GM23248 (cell line): ENCODE results near the gene ANKRD53. TPM values are rescaled to one million over a fixed set of nuclear protein-coding genes. Genes with fewer than 3 reads are reported as not detected.
"Not testable (repeated sequence)": the region's sequence is repeated elsewhere in the genome, so short reads cannot be mapped to it uniquely, and the experiment has no call there.

Source experiments
- DNase-seq: peaks from one replicate; pipeline ENCODE4 v3.0.0-alpha.2; 2015
- H2AFZ ChIP-seq: fragments of 200-600 bp; sonication (generic); 2 replicates; pipeline ENCODE4 v1.6.1; 2016; ENCODE audit warnings: antibody characterized with exemption
- H3F3A ChIP-seq: fragments of 200-600 bp; sonication (generic); 2 replicates; pipeline ENCODE4 v1.6.1; 2016; ENCODE audit warnings: mild to moderate bottlenecking, antibody characterized with exemption, mixed run types; ENCODE audit not compliant: insufficient read depth
- H3K27ac ChIP-seq: fragments of 200-600 bp; sonication (generic); 2 replicates; pipeline ENCODE4 v1.5.1; 2016; ENCODE audit warnings: mild to moderate bottlenecking
- H3K27me3 ChIP-seq: fragments of 200-600 bp; sonication (generic); replicated peaks from 2 replicates; pipeline ENCODE4 v1.6.1; 2016; ENCODE audit warnings: mild to moderate bottlenecking; ENCODE audit not compliant: insufficient read depth
- H3K36me3 ChIP-seq: fragments of 200-600 bp; sonication (generic); 2 replicates; pipeline ENCODE4 v1.6.1; 2016; ENCODE audit warnings: low read depth, mild to moderate bottlenecking
- H3K4me1 ChIP-seq: fragments of 200-600 bp; sonication (generic); 2 replicates; pipeline ENCODE4 v1.6.1; 2016; ENCODE audit warnings: mild to moderate bottlenecking; ENCODE audit not compliant: insufficient read depth
- H3K4me2 ChIP-seq: fragments of 200-600 bp; sonication (generic); one replicate; pipeline ENCODE4 v1.6.1; 2016; ENCODE audit warnings: mild to moderate bottlenecking; ENCODE audit not compliant: unreplicated experiment
- H3K4me3 ChIP-seq: fragments of 200-600 bp; sonication (generic); 2 replicates; pipeline ENCODE4 v1.5.1; 2016; ENCODE audit warnings: mild to moderate bottlenecking
- H3K79me2 ChIP-seq: fragments of 200-600 bp; sonication (generic); 2 replicates; pipeline ENCODE4 v1.6.1; 2016; ENCODE audit warnings: mild to moderate bottlenecking; ENCODE audit not compliant: insufficient read depth
- H3K9ac ChIP-seq: fragments of 200-600 bp; sonication (generic); 2 replicates; pipeline ENCODE4 v1.6.1; 2016; ENCODE audit warnings: mild to moderate bottlenecking
- H3K9me2 ChIP-seq: fragments of 200-600 bp; sonication (generic); 2 replicates; pipeline ENCODE4 v1.6.1; 2016; ENCODE audit warnings: mixed run types, mild to moderate bottlenecking, moderate library complexity; ENCODE audit not compliant: insufficient read depth
- H3K9me3 ChIP-seq: fragments of 200-600 bp; sonication (generic); one replicate; pipeline ENCODE4 v1.6.1; 2017; ENCODE audit warnings: low read depth
- H4K20me1 ChIP-seq: fragments of 200-600 bp; sonication (generic); 2 replicates; pipeline ENCODE4 v1.6.0; 2016; ENCODE audit not compliant: insufficient read depth
- EZH2 ChIP-seq: fragments of 200-600 bp; sonication (generic); IDR thresholded peaks from 2 replicates; pipeline ENCODE4 v1.6.1; 2018; ENCODE audit warnings: antibody characterized with exemption, mild to moderate bottlenecking; ENCODE audit not compliant: insufficient read depth, poor library complexity, severe bottlenecking
- EZH2phosphoT487 ChIP-seq: fragments of 200-600 bp; sonication (generic); IDR thresholded peaks from 2 replicates; pipeline ENCODE4 v1.6.1; 2018; ENCODE audit warnings: antibody characterized with exemption, moderate library complexity, mild to moderate bottlenecking, low read depth; ENCODE audit not compliant: insufficient read depth
- WGBS, 2 experiments: methylation state at CpG; one replicate each; pipeline ENCODE4 v1.1.6; 2015 to 2017; ENCODE audit warnings: low lambda C conversion rate in 2 of 2, low coverage in 1 of 2; ENCODE audit errors: missing lambda C conversion rate in 2 of 2; 5-methylcytosine and 5-hydroxymethylcytosine counted together
- in situ Hi-C: fragments of 300-500 bp; cut with MboI; formaldehyde crosslinking; loops from 2 replicates; pipeline ENCODE4 v1.15.0; 2020
- polyA plus RNA-seq: library from polyadenylated mRNA; unstranded; fragments of >200 nt; fragmentation: Nextera tagmentation; extraction: Ambion mirVana; gene quantifications from 2 replicates; pipeline ENCODE4 v1.2.1, GENCODE V29; 2016
- total RNA-seq: library from RNA; depleted of rRNA; stranded (reverse); fragments of >200 nt; shearing (Covaris generic); gene quantifications from 2 replicates; pipeline ENCODE4 v1.2.3, GENCODE V29; 2014

The ANKRD53 gene
- total and polyA plus RNA-seq, 2 experiments from 2014 or later = 1.2 TPM; not detected in 1

GRCh38 chr2:70992945-70993853 lies 14.8 kb downstream of the ANKRD53 start:
- WGBS, 2 experiments = 76 to 77% methylated on average over 12 of the region's 12 CpGs
- H3K4me1 ChIP-seq = peaks cover 10% of the 10 kb centered on the region; the same call in 1 of the 2 replicates
- no peak overlapping the region for H3K27ac ChIP-seq
- DNase-seq = peak; percentile 16
- H3K9ac ChIP-seq = peak overlapping the region; percentile 90
- H2AFZ ChIP-seq = no peak overlapping the region
- H3K79me2 ChIP-seq = peaks cover 49% of the 10 kb centered on the region
- no peaks in the 10 kb centered on the region for H3K27me3 ChIP-seq
- TF ChIP-seq EZH2phosphoT487 (no peak), EZH2 (no peak)
- no peaks in the 10 kb centered on the region; the same call in 1 of the 2 replicates for H3K36me3 ChIP-seq
- in situ Hi-C loops = no loop called here
- peak overlapping the region; percentile 87 for H3K4me2 ChIP-seq
- H3F3A ChIP-seq = no peaks in the 10 kb centered on the region
- H4K20me1 ChIP-seq = no peaks in the 10 kb centered on the region
- H3K9me2 ChIP-seq = no peaks in the 10 kb centered on the region
- H3K9me3 ChIP-seq = no peaks in the 10 kb centered on the region
- H3K4me3 ChIP-seq = peak overlapping the region; percentile 78

GRCh38 chr2:70994009-70994698 lies 15.7 kb downstream of the ANKRD53 start:
- Histone ChIP-seq H3F3A (no peaks in the 10 kb centered on the region), H4K20me1 (no peaks in the 10 kb centered on the region), H3K27me3 (no peaks in the 10 kb centered on the region), H3K4me1 (peaks cover 10% of the 10 kb centered on the region; the same call in 1 of the 2 replicates), H3K79me2 (peaks cover 49% of the 10 kb centered on the region), H3K36me3 (no peaks in the 10 kb centered on the region; the same call in 1 of the 2 replicates), H3K4me3 (peak overlapping the region; percentile 78), H3K9me2 (no peaks in the 10 kb centered on the region), H3K4me2 (peak overlapping the region; percentile 87), H2AFZ (peak overlapping the region; percentile 77), H3K27ac (0 out of 2 replicates have a peak overlapping the region, but pooled peaks have one; percentile 24), H3K9me3 (no peaks in the 10 kb centered on the region), H3K9ac (peak overlapping the region; percentile 90)
- 1% methylated on average over 31 to 39 of the region's 49 CpGs for WGBS, 2 experiments
- DNase-seq = peak; percentile 77
- TF ChIP-seq EZH2 (no peak), EZH2phosphoT487 (no peak)
- in situ Hi-C loops = no loop called here

GRCh38 chr2:70994699-70995425 lies 16.4 kb downstream of the ANKRD53 start, which contains the start of gene TEX261:
Gene TEX261 (minus strand): TSS chr2:70994873. CDS start chr2:70994757, 116 bp downstream.
- Histone ChIP-seq H3K4me3 (peak within 1 kb of the TSS; percentile 78), H3K36me3 (no peaks in the 10 kb centered on the region), H3K79me2 (peaks cover 47% of the 10 kb centered on the region), H3K27ac (0 out of 2 replicates have a peak within 1 kb of the TSS, but pooled peaks have one; percentile 24), H3K9me3 (no peaks in the 10 kb centered on the region), H3K9ac (peak within 1 kb of the TSS; percentile 90), H3K9me2 (no peaks in the 10 kb centered on the region), H3F3A (no peaks in the 10 kb centered on the region), H3K27me3 (no peaks in the 10 kb centered on the region), H4K20me1 (no peaks in the 10 kb centered on the region), H3K4me2 (peak within 1 kb of the TSS; percentile 96), H3K4me1 (peaks cover 10% of the 10 kb centered on the region; the same call in 1 of the 2 replicates), H2AFZ (peak within 1 kb of the TSS; percentile 98)
- in situ Hi-C loops = no loop called here
- TF ChIP-seq EZH2 (no peak), EZH2phosphoT487 (no peak)
- DNase-seq = peak; percentile 93
- 1 to 2% methylated on average over 23 to 25 of the region's 65 CpGs for WGBS, 2 experiments

GRCh38 chr2:70995426-70995729 lies 16.9 kb downstream of the ANKRD53 start:
- H3K4me2 ChIP-seq = peak overlapping the region; percentile 96
- DNase-seq = peak; percentile 48
- in situ Hi-C loops = no loop called here

GRCh38 chr2:70998885-70999284 lies 20.5 kb downstream of the ANKRD53 start:
- H3K36me3 ChIP-seq, in situ Hi-C loops, H3K4me2 ChIP-seq, DNase-seq, H3K9ac ChIP-seq, H3K27me3 ChIP-seq, H3K9me3 ChIP-seq, H3K27ac ChIP-seq, H3F3A ChIP-seq, H2AFZ ChIP-seq, H3K4me3 ChIP-seq, H4K20me1 ChIP-seq, H3K4me1 ChIP-seq, H3K9me2 ChIP-seq, H3K79me2 ChIP-seq: not testable (repeated sequence)
- WGBS, 2 experiments = 72% methylated on average over 4 of the region's 4 CpGs

More at GRCh38 chr2:70995426-70995729, 16.9 kb downstream of the ANKRD53 start:
- TF ChIP-seq EZH2phosphoT487 (no peak), EZH2 (no peak)
- peak overlapping the region; percentile 60; the same call in 1 of the 2 replicates for H3K9ac ChIP-seq
- no peaks in the 10 kb centered on the region for H4K20me1 ChIP-seq
- H3K9me3 ChIP-seq = no peaks in the 10 kb centered on the region
- H3K79me2 ChIP-seq = peaks cover 42% of the 10 kb centered on the region
- H3K27me3 ChIP-seq = no peaks in the 10 kb centered on the region
- peak overlapping the region; percentile 78 for H3K4me3 ChIP-seq
- WGBS, 2 experiments = 9 to 14% methylated on average over 11 of the region's 11 CpGs
- H3K36me3 ChIP-seq = no peaks in the 10 kb centered on the region
- no peaks in the 10 kb centered on the region for H3F3A ChIP-seq
- H3K9me2 ChIP-seq = no peaks in the 10 kb centered on the region
- peaks cover 10% of the 10 kb centered on the region; the same call in 1 of the 2 replicates for H3K4me1 ChIP-seq
- H2AFZ ChIP-seq = peak overlapping the region; percentile 98
- H3K27ac ChIP-seq = no peak overlapping the region
